NB4 (cell line): ENCODE measurements around the gene PAPSS1.
A peak's percentile ranks its signal among the peaks of the same experiment; 100 is the strongest.

ENCODE experiments used
- DNase-seq: peaks from one replicate; pipeline ENCODE4 v3.0.0; 2010; ENCODE audit warnings: low read depth
- H3K4me3 ChIP-seq: one replicate; pipeline ENCODE4 v1.5.1; 2011; ENCODE audit warnings: mild to moderate bottlenecking, low read depth, low read length, moderate library complexity
- CTCF ChIP-seq: IDR thresholded peaks from one replicate; pipeline ENCODE4 v1.5.1; 2012; ENCODE audit warnings: low read depth, low read length
- MAX ChIP-seq: IDR thresholded peaks from 2 replicates; pipeline ENCODE4 v1.6.1; 2011; ENCODE audit warnings: low read depth, low read length
- MYC ChIP-seq: IDR thresholded peaks from 2 replicates; pipeline ENCODE4 v1.6.1; 2011; ENCODE audit warnings: low read depth, low read length
- POLR2A ChIP-seq: IDR thresholded peaks from 2 replicates; pipeline ENCODE4 v1.6.1; 2011; ENCODE audit warnings: mild to moderate bottlenecking; ENCODE audit not compliant: insufficient read length; ENCODE audit errors: extremely low read depth

The PAPSS1 gene

GRCh38 chr4:107688421-107688820 lies 31.6 kb downstream of the PAPSS1 start:
- TF ChIP-seq CTCF (no peak), MYC (no peak), POLR2A (no peak), MAX (no peak)
- no peak for DNase-seq
- no peak overlapping the region for H3K4me3 ChIP-seq

- no peak for DNase-seq
- H3K4me3 ChIP-seq: no peak overlapping the region
- TF ChIP-seq POLR2A: no peak
- no peak for TF ChIP-seq CTCF
- no peak for TF ChIP-seq MYC
- no peak for TF ChIP-seq MAX
Measured at GRCh38 chr4:107685740-107686139, 34.3 kb downstream of the PAPSS1 start.

- TF ChIP-seq MYC (no peak), MAX (no peak), CTCF (no peak), POLR2A (no peak)
- DNase-seq: no peak
Measured at GRCh38 chr4:107683873-107684272, 36.2 kb downstream of the PAPSS1 start.

GRCh38 chr4:107682306-107682705 lies 37.7 kb downstream of the PAPSS1 start:
- TF ChIP-seq CTCF: no peak
- TF ChIP-seq MAX: no peak
- no peak for TF ChIP-seq POLR2A
- no peak for TF ChIP-seq MYC
- H3K4me3 ChIP-seq: no peak overlapping the region
- DNase-seq: no peak

More at GRCh38 chr4:107683873-107684272, 36.2 kb downstream of the PAPSS1 start:
- no peak overlapping the region for H3K4me3 ChIP-seq

- no peak overlapping the region for H3K4me3 ChIP-seq
- DNase-seq: no peak
- TF ChIP-seq CTCF (no peak), MYC (no peak), POLR2A (no peak), MAX (no peak)
Measured at GRCh38 chr4:107669068-107669467, 51.0 kb downstream of the PAPSS1 start.

GRCh38 chr4:107666134-107666533 lies 53.9 kb downstream of the PAPSS1 start:
- H3K4me3 ChIP-seq: no peak overlapping the region
- TF ChIP-seq POLR2A: no peak
- no peak for TF ChIP-seq CTCF
- TF ChIP-seq MAX: no peak
- no peak for TF ChIP-seq MYC
- DNase-seq: peak; percentile 33
